Uterus (tissue), 4 donors: Measurements from ENCODE around the gene ARSG. TPM values are rescaled to one million over a fixed set of nuclear protein-coding genes. Genes with fewer than 3 reads are reported as not detected.

Experiments used
- DNase-seq, 2 donors: peaks; one replicate each; pipeline ENCODE4 v3.0.0-alpha.2; 2019 to 2020
- H3K27ac ChIP-seq, 2 donors: fragments of 200-600 bp; sonication (generic); 1 replicate in 1 of 2; 2 replicates in 1 of 2; pipeline ENCODE4 v1.5.1; 2016 to 2018
- H3K27me3 ChIP-seq, 2 donors: fragments of 200-600 bp; sonication (generic); one replicate each; pipeline ENCODE4 v1.5.1; 2018 to 2019; ENCODE audit warnings: control low read depth in 1 of 2
- H3K36me3 ChIP-seq, 2 donors: fragments of 200-600 bp; sonication (generic); one replicate each; pipeline ENCODE4 v1.5.1; 2019; ENCODE audit warnings: control low read depth in 1 of 2
- H3K4me1 ChIP-seq, 2 donors: fragments of 200-600 bp; sonication (generic); one replicate each; pipeline ENCODE4 v1.5.1; 2018 to 2019; ENCODE audit warnings: control low read depth in 1 of 2
- H3K4me3 ChIP-seq, 2 donors: fragments of 200-600 bp; sonication (generic); 1 replicate in 1 of 2; 2 replicates in 1 of 2; pipeline ENCODE4 v1.5.1; 2018 to 2019; ENCODE audit warnings: mild to moderate bottlenecking in 1 of 2
- H3K9me3 ChIP-seq, 2 donors: fragments of 200-600 bp; sonication (generic); one replicate each; pipeline ENCODE4 v1.5.1; 2019; ENCODE audit warnings: control low read depth in 1 of 2
- CTCF ChIP-seq, 4 experiments: fragments of 200-600 bp in 2 of 4; fragments of 450-650 bp in 2 of 4; sonication (generic) in 2 of 4; IDR thresholded peaks; one replicate each; pipeline ENCODE4 v1.5.1; 2016 to 2019; ENCODE audit warnings: antibody characterized with exemption in 4 of 4, mild to moderate bottlenecking in 2 of 4, moderate library complexity in 1 of 4
- POLR2A ChIP-seq, 2 donors: fragments of 450-650 bp; IDR thresholded peaks; one replicate each; pipeline ENCODE4 v1.6.1; 2016; ENCODE audit warnings: antibody characterized with exemption in 2 of 2, mild to moderate bottlenecking in 1 of 2, moderate library complexity in 1 of 2
- intact Hi-C: fragments of 100-400 bp; cut with DNase I; formaldehyde crosslinking; loops from one replicate; pipeline ENCODE4 v1.15.1; 2023; ENCODE audit warnings: low total_unique reads
- total RNA-seq, 4 donors: library from RNA; depleted of rRNA in 3 of 4; stranded (reverse); fragments of >200 nt in 3 of 4; gene quantifications; one replicate each; pipeline versions ENCODE4 v1.1.0 to v1.2.4, GENCODE V29; 2014 to 2023
- donor health status: DM: yes; HTN: yes; CAD: no.

The ARSG gene
- total RNA-seq, 4 donors from 2014 or later, result 0.59 to 6.4 (median 5.7) TPM

GRCh38 chr17:68397108-68397536 is 105.8 kb downstream of the ARSG start:
- H3K9me3 ChIP-seq, result no peaks in the 10 kb centered on the region
- intact Hi-C loops, result no loop called here
- H3K27ac ChIP-seq, result no peak overlapping the region
- DNase-seq, result no peak
- no peaks in the 10 kb centered on the region for H3K27me3 ChIP-seq
- H3K36me3 ChIP-seq, result no peaks in the 10 kb centered on the region
- TF ChIP-seq CTCF (IDR thresholded peaks at IDR 0.05) (no peak), POLR2A (IDR thresholded peaks at IDR 0.05) (no peak)
- H3K4me1 ChIP-seq, result peaks cover 0 to 6% of the 10 kb centered on the region in 2 donors
- H3K4me3 ChIP-seq, result no peak overlapping the region

- Histone ChIP-seq H3K36me3 (no peaks in the 10 kb centered on the region), H3K27me3 (no peaks in the 10 kb centered on the region), H3K4me3 (no peak overlapping the region), H3K4me1 (peaks cover 0 to 6% of the 10 kb centered on the region in 2 donors), H3K9me3 (no peaks in the 10 kb centered on the region), H3K27ac (peak overlapping the region; percentile 72 to 79)
- no peak for TF ChIP-seq POLR2A (IDR thresholded peaks at IDR 0.05)
- peak; percentile 66 to 77 (median 76) for TF ChIP-seq CTCF (IDR thresholded peaks at IDR 0.05)
- DNase-seq, result peak; percentile 58 to 74
- intact Hi-C loops, result no loop called here
Observed at GRCh38 chr17:68398691-68399637, 107.7 kb downstream of the ARSG start.

- TF ChIP-seq POLR2A (IDR thresholded peaks at IDR 0.05) (no peak), CTCF (IDR thresholded peaks at IDR 0.05) (no peak)
- DNase-seq, result no peak
- Histone ChIP-seq H3K4me3 (no peak overlapping the region), H3K36me3 (no peaks in the 10 kb centered on the region), H3K27ac (peak overlapping the region; percentile 72 to 79), H3K27me3 (no peaks in the 10 kb centered on the region), H3K9me3 (no peaks in the 10 kb centered on the region), H3K4me1 (peaks cover 0 to 6% of the 10 kb centered on the region in 2 donors)
- intact Hi-C loops, result no loop called here
Observed at GRCh38 chr17:68399638-68400403, 108.5 kb downstream of the ARSG start.

GRCh38 chr17:68400404-68400735 is 109.1 kb downstream of the ARSG start:
- no peaks in the 10 kb centered on the region for H3K27me3 ChIP-seq
- H3K36me3 ChIP-seq, result no peaks in the 10 kb centered on the region
- no peak overlapping the region for H3K4me3 ChIP-seq
- no peaks in the 10 kb centered on the region for H3K9me3 ChIP-seq
- peaks cover 0 to 6% of the 10 kb centered on the region in 2 donors for H3K4me1 ChIP-seq
- TF ChIP-seq CTCF (IDR thresholded peaks at IDR 0.05), result no peak
- no peak for TF ChIP-seq POLR2A (IDR thresholded peaks at IDR 0.05)
- peak overlapping the region; percentile 72 to 79 for H3K27ac ChIP-seq
- intact Hi-C loops, result no loop called here
- DNase-seq, result no peak

- no peaks in the 10 kb centered on the region for H3K27me3 ChIP-seq
- H3K27ac ChIP-seq, result no peak overlapping the region
- no peak for TF ChIP-seq POLR2A (IDR thresholded peaks at IDR 0.05)
- TF ChIP-seq CTCF (IDR thresholded peaks at IDR 0.05), result no peak
- no peaks in the 10 kb centered on the region for H3K36me3 ChIP-seq
- no peak for DNase-seq
- peaks cover 0 to 6% of the 10 kb centered on the region in 2 donors for H3K4me1 ChIP-seq
- no peaks in the 10 kb centered on the region for H3K9me3 ChIP-seq
- H3K4me3 ChIP-seq, result no peak overlapping the region
- intact Hi-C loops, result no loop called here
Observed at GRCh38 chr17:68401288-68401687, 110.0 kb downstream of the ARSG start.
